ENCODE measurements around the gene CAD. TPM values are rescaled to one million over a fixed set of nuclear protein-coding genes. Genes with fewer than 3 reads are reported as not detected.
"Not testable (repeated sequence)": the region's sequence is repeated elsewhere in the genome, so short reads cannot be mapped to it uniquely, and the experiment has no call there.

Gene CAD
- total RNA-seq, 2 donors from 2014 or later, result 20.1 to 27.4 TPM

GRCh38 chr2:27194538-27195354 is 22.4 kb upstream of the CAD start:
- intact Hi-C loops (cut with DNase I), result loop anchor here in 1 of 2 donors (5.0 kb wide), 1 partner anchor 92 kb away; no protein-coding TSS in a partner anchor
- no peak for DNase-seq (ENCODE audit: low spot score)

DNA sequence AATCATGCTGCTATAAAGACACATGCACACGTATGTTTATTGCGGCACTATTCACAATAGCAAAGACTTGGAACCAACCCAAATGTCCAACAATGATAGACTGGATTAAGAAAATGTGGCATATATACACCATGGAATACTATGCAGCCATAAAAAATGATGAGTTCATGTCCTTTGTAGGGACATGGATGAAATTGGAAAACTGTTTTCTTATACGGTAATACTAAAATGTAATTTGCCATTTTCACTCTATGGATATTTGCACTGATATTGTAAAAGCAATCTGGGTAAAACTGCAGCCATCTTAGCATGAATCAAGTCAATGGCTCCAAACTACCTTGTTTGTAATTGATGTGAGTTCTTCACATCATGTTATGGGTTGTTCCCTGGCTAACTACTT is 21.4 kb upstream of the CAD start:
- intact Hi-C loops (cut with DNase I); DNase-seq (ENCODE audit: low spot score): not testable (repeated sequence)

DNA sequence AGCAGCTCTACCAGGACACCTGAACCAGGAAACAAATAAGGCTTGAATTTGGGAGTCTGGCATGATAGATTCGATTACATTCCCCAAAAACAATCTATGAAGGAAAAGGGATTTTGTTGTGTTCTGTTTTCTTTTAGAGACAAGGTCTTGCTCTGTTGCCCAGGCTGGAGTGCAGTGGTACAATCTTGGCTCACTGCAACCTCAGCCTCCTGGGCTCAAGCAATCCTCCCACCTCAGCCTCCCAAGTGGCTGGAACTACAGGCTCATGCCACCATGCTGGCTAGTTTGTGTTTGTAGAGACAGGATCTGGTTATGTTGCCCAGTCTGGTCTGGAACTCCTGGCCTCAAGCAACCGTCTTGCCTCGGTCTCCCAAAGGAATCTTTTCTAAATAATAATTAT is 19.1 kb upstream of the CAD start:
- intact Hi-C loops (cut with DNase I); DNase-seq (ENCODE audit: low spot score): not testable (repeated sequence)

- intact Hi-C loops (cut with DNase I), result no loop called here
- no peak for DNase-seq (ENCODE audit: low spot score)
These were observed 18.5 kb upstream of the CAD start for GRCh38 chr2:27198627-27199026.

DNA sequence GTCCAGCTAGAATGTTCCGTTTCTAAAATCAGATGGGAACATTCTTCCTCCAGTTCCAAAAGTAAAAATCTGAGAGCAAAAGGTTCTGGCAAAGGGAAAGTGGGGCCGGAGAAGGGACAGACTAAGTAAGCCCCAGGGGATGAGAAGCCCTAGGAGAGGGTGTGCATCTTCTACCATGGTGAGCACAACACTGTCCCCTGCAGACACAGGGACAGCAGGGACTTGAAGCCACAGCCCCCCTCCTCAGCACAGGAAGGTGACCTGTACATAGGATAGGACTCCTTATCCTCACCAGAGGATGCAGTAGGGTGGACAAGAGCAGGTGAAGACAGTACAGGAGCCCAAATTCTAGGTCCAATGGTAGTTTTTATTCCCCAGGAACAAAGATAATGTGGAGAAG is 17.9 kb upstream of the CAD start:
- intact Hi-C loops (cut with DNase I), result no loop called here
- no peak for DNase-seq (ENCODE audit: low spot score)

GRCh38 chr2:27201675-27202074 is 15.5 kb upstream of the CAD start:
- DNase-seq (ENCODE audit: low spot score), result no peak

GRCh38 chr2:27202854-27203253 is 14.3 kb upstream of the CAD start:
- DNase-seq (ENCODE audit: low spot score), result no peak
- intact Hi-C loops (cut with DNase I), result loop anchor here in 1 of 2 donors (5.0 kb wide), 1 partner anchor 106 kb away; no protein-coding TSS in a partner anchor

More at GRCh38 chr2:27201675-27202074, 15.5 kb upstream of the CAD start:
- intact Hi-C loops (cut with DNase I), result loop anchor here in 1 of 2 donors (5.0 kb wide), 1 partner anchor 104 kb away; no protein-coding TSS in a partner anchor

- DNase-seq (ENCODE audit: low spot score), result no peak
- intact Hi-C loops (cut with DNase I), result loop anchor here in 1 of 2 donors (5.0 kb wide), 1 partner anchor 106 kb away; no protein-coding TSS in a partner anchor
These were observed 13.4 kb upstream of the CAD start for GRCh38 chr2:27203741-27204140.

GRCh38 chr2:27204566-27204965 is 12.6 kb upstream of the CAD start:
- intact Hi-C loops (cut with DNase I), result loop anchor here in 1 of 2 donors (5.0 kb wide), 1 partner anchor 107 kb away; no protein-coding TSS in a partner anchor
- DNase-seq (ENCODE audit: low spot score), result no peak

- intact Hi-C loops (cut with DNase I), result loop anchor here in 1 of 2 donors (5.0 kb wide), 1 partner anchor 103 kb away; no protein-coding TSS in a partner anchor
- no peak for DNase-seq (ENCODE audit: low spot score)
These were observed 12.0 kb upstream of the CAD start for GRCh38 chr2:27205206-27205605.

DNA sequence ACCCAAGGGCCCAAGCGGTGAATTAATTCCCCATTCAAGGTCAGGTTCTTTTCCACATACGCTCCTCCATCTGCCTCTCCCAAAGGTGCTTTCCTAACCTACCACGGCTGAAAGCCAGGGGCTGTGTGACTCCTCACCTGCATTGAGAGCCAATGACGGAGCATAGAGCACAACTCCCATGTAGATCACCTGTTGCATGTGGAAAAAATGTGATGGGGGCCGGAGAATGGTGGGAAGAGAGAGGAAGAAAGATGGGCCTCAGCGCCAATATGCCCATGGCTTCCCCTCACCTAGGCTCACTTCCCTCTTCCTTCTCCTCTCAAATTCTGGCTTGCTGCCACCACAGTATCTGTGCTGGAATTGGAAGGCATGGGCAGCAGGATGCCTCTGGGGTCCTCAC is 10.8 kb upstream of the CAD start:
- no peak for DNase-seq (ENCODE audit: low spot score)
- intact Hi-C loops (cut with DNase I), result loop anchor here in 1 of 2 donors (5.0 kb wide), 1 partner anchor 104 kb away; no protein-coding TSS in a partner anchor

DNA sequence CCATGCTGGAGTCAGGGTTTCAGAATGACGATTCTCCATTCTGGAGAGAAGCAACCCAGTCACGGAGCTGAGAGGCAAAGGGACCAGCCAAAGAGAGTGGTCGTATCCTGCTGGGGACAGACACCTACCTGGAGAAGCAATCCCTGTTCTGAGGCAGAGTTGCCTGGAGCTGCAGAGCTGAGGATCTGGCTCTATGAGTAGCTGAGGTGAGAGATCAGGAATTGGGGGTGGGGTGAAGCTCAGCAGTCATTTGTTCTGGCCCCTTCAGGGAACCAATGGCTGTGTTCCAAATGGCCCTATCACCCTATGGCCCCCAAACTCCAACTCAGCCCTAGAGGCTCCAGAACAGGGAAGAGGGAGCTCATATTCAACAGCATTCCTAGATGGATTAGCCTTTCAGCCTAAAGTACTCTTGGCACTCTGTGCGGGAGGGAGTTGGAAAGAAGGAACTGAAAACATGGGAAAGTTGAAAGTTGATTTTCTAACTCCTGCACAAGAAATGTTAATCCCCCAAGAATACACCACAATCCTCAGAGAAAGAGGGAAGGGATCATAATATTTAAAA is 8.6 kb upstream of the CAD start:
- DNase-seq (ENCODE audit: low spot score), result no peak
- intact Hi-C loops (cut with DNase I), result loop anchor here in 1 of 2 donors (5.0 kb wide), 1 partner anchor 106 kb away; no protein-coding TSS in a partner anchor

GRCh38 chr2:27209621-27210401 is 7.4 kb upstream of the CAD start:
- DNase-seq (ENCODE audit: low spot score), result peak; percentile 57
- intact Hi-C loops (cut with DNase I), result loop anchor here in 1 of 2 donors (5.0 kb wide), 1 partner anchor 108 kb away; no protein-coding TSS in a partner anchor

GRCh38 chr2:27211241-27211942 is 5.8 kb upstream of the CAD start:
- DNase-seq (ENCODE audit: low spot score), result peak; percentile 58
- intact Hi-C loops (cut with DNase I), result no loop called here

- intact Hi-C loops (cut with DNase I), result no loop called here
- DNase-seq (ENCODE audit: low spot score), result peak; percentile 96
These were observed 5.1 kb upstream of the CAD start, which contains the start of the genes ATRAID and SLC5A6 for GRCh38 chr2:27211943-27212625. Gene ATRAID, plus strand, starts transcription at chr2:27212041. Its CDS starts 328 bp downstream, at chr2:27212369. Gene SLC5A6, minus strand, starts transcription at chr2:27212268. Its CDS starts 4,618 bp downstream, at chr2:27207650.

DNA sequence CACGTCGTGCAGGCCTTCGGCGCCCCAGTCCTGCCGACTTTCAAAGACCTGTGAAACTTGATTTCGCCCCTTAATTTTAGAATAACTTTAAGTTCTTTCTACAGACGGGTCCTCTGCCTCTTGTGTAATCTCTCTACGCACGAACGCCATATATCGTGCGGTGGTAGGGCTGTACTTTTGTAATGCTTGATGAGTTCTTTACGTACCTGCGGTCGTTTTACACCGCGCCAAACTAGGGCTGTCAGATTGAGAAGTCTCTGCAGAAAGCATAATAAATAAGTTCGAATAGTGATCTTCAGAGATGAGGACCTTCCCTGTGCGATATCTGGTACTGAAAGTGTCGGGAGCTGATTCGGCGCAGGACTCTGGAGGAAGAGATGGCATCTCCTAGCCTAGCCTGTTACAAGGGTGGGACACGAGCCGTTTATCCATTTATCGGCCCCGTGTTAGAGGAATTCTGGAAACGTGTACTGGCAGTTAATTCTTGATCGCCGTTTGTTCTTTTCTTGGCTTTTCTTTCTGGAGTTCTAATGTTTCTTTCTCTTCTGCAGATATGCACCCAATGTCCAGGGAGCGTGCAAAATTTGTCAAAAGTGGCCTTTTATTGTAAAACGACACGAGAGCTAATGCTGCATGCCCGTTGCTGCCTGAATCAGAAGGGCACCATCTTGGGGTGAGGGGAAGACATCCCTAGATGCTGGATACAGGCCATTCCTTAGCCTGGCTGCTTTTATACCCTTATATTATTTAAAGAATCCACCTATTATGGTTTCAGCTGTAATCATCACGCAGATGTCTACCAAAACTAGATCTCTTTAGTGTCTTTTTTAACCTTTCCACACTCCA is 4.3 kb upstream of the CAD start:
- DNase-seq (ENCODE audit: low spot score), result no peak
- intact Hi-C loops (cut with DNase I), result no loop called here

DNA sequence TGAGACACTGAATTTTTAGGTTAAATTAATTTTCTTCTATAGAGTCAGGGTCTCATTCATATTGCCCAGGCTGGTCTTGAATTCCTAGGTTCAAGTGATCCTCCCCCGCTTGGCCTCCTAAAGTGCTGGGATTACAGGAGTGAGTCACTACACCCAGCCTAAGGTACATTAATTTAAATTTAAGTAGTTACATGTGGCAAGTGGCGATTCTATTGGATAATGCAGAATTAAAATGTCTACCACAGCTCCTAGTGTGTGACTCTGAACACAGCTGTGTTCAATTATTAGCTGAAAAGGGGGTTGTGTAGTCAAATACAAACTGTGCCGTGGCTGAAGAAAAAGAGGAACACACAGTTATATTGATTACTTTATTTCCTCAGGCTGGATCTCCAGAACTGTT is 2.2 kb upstream of the CAD start:
- DNase-seq (ENCODE audit: low spot score), result no peak
- intact Hi-C loops (cut with DNase I), result no loop called here
